Stimulated activated CD4-positive, alpha-beta T cell treated with anti-CD3 and anti-CD28 coated beads, TNF-alpha, amount 100 ng/mL, for 1 hour (primary cell): ENCODE data around the gene CCDC86.
"Not testable (repeated sequence)": the region's sequence is repeated elsewhere in the genome, so short reads cannot be mapped to it uniquely, and the experiment has no call there.

Experiments
- DNase-seq, 3 donors: peaks; one replicate each; pipeline ENCODE4 v3.0.0-alpha.2; 2020; ENCODE audit warnings: low read depth in 3 of 3, low spot score in 1 of 3

Gene CCDC86

GRCh38 chr11:60841797-60842667 is at the start of gene CCDC86:
CCDC86 (plus strand) TSS chr11:60842113; CDS start chr11:60842125, 12 bp downstream.
- peak; percentile 94 to 99 (median 96) for DNase-seq

- DNase-seq: no peak
Measured at GRCh38 chr11:60792521-60792920, 49.4 kb upstream of the CCDC86 start.

GRCh38 chr11:60795291-60795690 is 46.6 kb upstream of the CCDC86 start:
- DNase-seq: no peak

- no peak for DNase-seq
Measured at GRCh38 chr11:60797846-60798630, 43.9 kb upstream of the CCDC86 start.

- no peak for DNase-seq
Measured at GRCh38 chr11:60798631-60799030, 43.3 kb upstream of the CCDC86 start.

GRCh38 chr11:60801194-60801593 is 40.7 kb upstream of the CCDC86 start:
- DNase-seq: no peak

GRCh38 chr11:60803273-60803936 is 38.5 kb upstream of the CCDC86 start:
- no peak for DNase-seq

- no peak for DNase-seq
Measured at GRCh38 chr11:60809249-60809648, 32.7 kb upstream of the CCDC86 start.

GRCh38 chr11:60809691-60810090 is 32.2 kb upstream of the CCDC86 start:
- DNase-seq: no peak

- DNase-seq: no peak
Measured at GRCh38 chr11:60810151-60810550, 31.8 kb upstream of the CCDC86 start.

- no peak for DNase-seq
Measured at GRCh38 chr11:60810569-60810968, 31.3 kb upstream of the CCDC86 start.

GRCh38 chr11:60813324-60813723 is 28.6 kb upstream of the CCDC86 start:
- no peak for DNase-seq

GRCh38 chr11:60814112-60814511 is 27.8 kb upstream of the CCDC86 start:
- DNase-seq: no peak

GRCh38 chr11:60816590-60817157 is 25.2 kb upstream of the CCDC86 start:
- DNase-seq: no peak

- DNase-seq: no peak
Measured at GRCh38 chr11:60818057-60818456, 23.9 kb upstream of the CCDC86 start.

GRCh38 chr11:60821827-60822599 is 19.9 kb upstream of the CCDC86 start:
- no peak for DNase-seq

GRCh38 chr11:60823745-60824306 is 18.1 kb upstream of the CCDC86 start:
- not testable (repeated sequence) for DNase-seq

GRCh38 chr11:60825118-60825517 is 16.8 kb upstream of the CCDC86 start:
- no peak for DNase-seq

- DNase-seq: no peak
Measured at GRCh38 chr11:60825790-60826189, 16.1 kb upstream of the CCDC86 start.

- no peak for DNase-seq
Measured at GRCh38 chr11:60830478-60831142, 11.3 kb upstream of the CCDC86 start.
